ENCODE data around the gene ANKRD63.

ANKRD63 gene

GRCh38 chr15:40282869-40283614, at the start of gene ANKRD63:
Gene ANKRD63 (minus strand): TSS chr15:40283064. CDS start chr15:40282586, 478 bp downstream.
- DNase-seq: no peak

- no peak for DNase-seq
Measured at GRCh38 chr15:40332113-40332781, 49.4 kb upstream of the ANKRD63 start.

GRCh38 chr15:40331637-40332036, 48.8 kb upstream of the ANKRD63 start:
- no peak for DNase-seq

GRCh38 chr15:40331026-40331425, 48.2 kb upstream of the ANKRD63 start:
- no peak for DNase-seq

GRCh38 chr15:40330368-40330836, 47.5 kb upstream of the ANKRD63 start:
- no peak for DNase-seq

GRCh38 chr15:40329804-40330203, 46.9 kb upstream of the ANKRD63 start:
- DNase-seq: no peak

GRCh38 chr15:40328751-40329150, 45.9 kb upstream of the ANKRD63 start:
- DNase-seq: no peak

GRCh38 chr15:40328176-40328575, 45.3 kb upstream of the ANKRD63 start:
- DNase-seq: no peak

- DNase-seq: peak; percentile 4
Measured at GRCh38 chr15:40327457-40327856, 44.6 kb upstream of the ANKRD63 start.

GRCh38 chr15:40325700-40326099, 42.8 kb upstream of the ANKRD63 start:
- DNase-seq: no peak

- DNase-seq: no peak
Measured at GRCh38 chr15:40325188-40325587, 42.3 kb upstream of the ANKRD63 start.

- no peak for DNase-seq
Measured at GRCh38 chr15:40323953-40324937, 41.4 kb upstream of the ANKRD63 start.

- peak; percentile 92 for DNase-seq
Measured at GRCh38 chr15:40323239-40323952, 40.5 kb upstream of the ANKRD63 start, which contains the start of gene INAFM2. Gene INAFM2 (plus strand): TSS chr15:40323692. CDS start chr15:40324056, 364 bp downstream.

GRCh38 chr15:40322531-40323238, 39.8 kb upstream of the ANKRD63 start:
- no peak for DNase-seq

- DNase-seq: peak; percentile 54
Measured at GRCh38 chr15:40320931-40321371, 38.1 kb upstream of the ANKRD63 start.

- no peak for DNase-seq
Measured at GRCh38 chr15:40320409-40320808, 37.5 kb upstream of the ANKRD63 start.

- no peak for DNase-seq
Measured at GRCh38 chr15:40317580-40317979, 34.7 kb upstream of the ANKRD63 start.

GRCh38 chr15:40316931-40317330, 34.1 kb upstream of the ANKRD63 start:
- DNase-seq: no peak

GRCh38 chr15:40314723-40315276, 31.9 kb upstream of the ANKRD63 start:
- DNase-seq: no peak

GRCh38 chr15:40313531-40314398, 30.9 kb upstream of the ANKRD63 start:
- peak; percentile 77 for DNase-seq
